ENCODE measurements around the gene ALX4. TPM values are rescaled to one million over a fixed set of nuclear protein-coding genes. Genes with fewer than 3 reads are reported as not detected.

ALX4 gene
- total and polyA plus RNA-seq, 9 of the 15 experiments (the other 6 are each of a cell fraction or from before 2014, with no cell fraction given): 0.07 to 1.2 (median 0.33) TPM

- in situ Hi-C loops (cut with MboI): no loop called here
- POLR2A ChIA-PET: no interaction called here
- CTCF ChIA-PET (ENCODE audit: low intra/inter-chr PET ratio): no interaction called here
- no TSS peak for BruUV-seq (replicated peaks)
- H3K4me2 ChIP-seq (ENCODE audit: insufficient read depth, low read length): no peak overlapping the region
- TF ChIP-seq ZNF224 (CRISPR knock-in tag; IDR thresholded peaks at IDR 0.05): no peak
- TF ChIP-seq ZFP36 (IDR thresholded peaks at IDR 0.05; ENCODE audit: low read depth, low read length, partially characterized antibody): peak; percentile 71
- TF ChIP-seq FOXA1 (IDR thresholded peaks at IDR 0.05; ENCODE audit: borderline replicate concordance): no peak
- H3K27ac ChIP-seq (ENCODE audit: extremely low read depth, low read depth, low read length): no peak overlapping the region
- no peaks in the 10 kb centered on the region for H3K27me3 ChIP-seq (ENCODE audit: control insufficient read depth in 2 of 2, insufficient read depth in 2 of 2, low read length in 2 of 2)
- H3K9ac ChIP-seq (ENCODE audit: insufficient read depth in 1 of 2, low read depth in 2 of 2, low read length in 2 of 2): no peak overlapping the region
- no peaks in the 10 kb centered on the region for H3K9me3 ChIP-seq (replicated peaks; ENCODE audit: control insufficient read depth, insufficient read depth, low read depth, low read length)
- H3K4me1 ChIP-seq (replicated peaks in 1 of 2; ENCODE audit: control insufficient read depth in 2 of 2, insufficient read depth in 2 of 2, low read length in 2 of 2): peaks cover 7 to 8% of the 10 kb centered on the region in 2 experiments; a peak in 4 of 5 replicates
- H3K9me1 ChIP-seq (ENCODE audit: control insufficient read depth, insufficient read depth, low read length): no peaks in the 10 kb centered on the region
- no peaks in the 10 kb centered on the region for H3K36me3 ChIP-seq (ENCODE audit: control insufficient read depth, insufficient read depth, low read length)
- no peak for FAIRE-seq
- H3K79me2 ChIP-seq (ENCODE audit: control insufficient read depth, insufficient read depth, low read length): no peaks in the 10 kb centered on the region
- H2AFZ ChIP-seq (ENCODE audit: low read depth, low read length): no peak overlapping the region
- no peak overlapping the region for H3K4me3 ChIP-seq
- no peak for ATAC-seq
- H4K20me1 ChIP-seq (replicated peaks; ENCODE audit: control insufficient read depth, insufficient read depth, low read length): no peaks in the 10 kb centered on the region
- WGBS (ENCODE audit: insufficient coverage, low coverage, missing lambda C conversion rate): 17% methylated on average over 3 of the region's 3 CpGs
- no peak for DNase-seq (ENCODE audit: extremely low read depth in 1 of 4, low spot score in 3 of 4)
- intact Hi-C loops (cut with micrococcal nuclease): no loop called here
These were observed 39.4 kb upstream of the ALX4 start for GRCh38 chr11:44349328-44349727.

GRCh38 chr11:44348721-44349120 lies 38.8 kb upstream of the ALX4 start:
- in situ Hi-C loops (cut with MboI) (no loop called here), intact Hi-C loops (cut with micrococcal nuclease) (no loop called here)
- H3K9me1 ChIP-seq (ENCODE audit: control insufficient read depth, insufficient read depth, low read length): no peaks in the 10 kb centered on the region
- no peaks in the 10 kb centered on the region for H4K20me1 ChIP-seq (replicated peaks; ENCODE audit: control insufficient read depth, insufficient read depth, low read length)
- POLR2A ChIA-PET: no interaction called here
- no peak for ATAC-seq
- no peaks in the 10 kb centered on the region for H3K79me2 ChIP-seq (ENCODE audit: control insufficient read depth, insufficient read depth, low read length)
- H3K36me3 ChIP-seq (ENCODE audit: control insufficient read depth, insufficient read depth, low read length): no peaks in the 10 kb centered on the region
- WGBS (ENCODE audit: insufficient coverage, low coverage, missing lambda C conversion rate): 31% methylated on average over 10 of the region's 10 CpGs
- no peak for FAIRE-seq
- no peak overlapping the region for H3K4me3 ChIP-seq
- no TSS peak for BruUV-seq (replicated peaks)
- no peak overlapping the region for H2AFZ ChIP-seq (ENCODE audit: low read depth, low read length)
- no peak overlapping the region for H3K27ac ChIP-seq (ENCODE audit: extremely low read depth, low read depth, low read length)
- DNase-seq (ENCODE audit: extremely low read depth in 1 of 4, low spot score in 3 of 4): no peak
- peaks cover 7 to 8% of the 10 kb centered on the region in 2 experiments; a peak in 4 of 5 replicates for H3K4me1 ChIP-seq (replicated peaks in 1 of 2; ENCODE audit: control insufficient read depth in 2 of 2, insufficient read depth in 2 of 2, low read length in 2 of 2)
- H3K27me3 ChIP-seq (ENCODE audit: control insufficient read depth in 2 of 2, insufficient read depth in 2 of 2, low read length in 2 of 2): no peaks in the 10 kb centered on the region
- CTCF ChIA-PET (ENCODE audit: low intra/inter-chr PET ratio): no interaction called here
- H3K9me3 ChIP-seq (replicated peaks; ENCODE audit: control insufficient read depth, insufficient read depth, low read depth, low read length): no peaks in the 10 kb centered on the region
- H3K9ac ChIP-seq (ENCODE audit: insufficient read depth in 1 of 2, low read depth in 2 of 2, low read length in 2 of 2): no peak overlapping the region
- no peak overlapping the region for H3K4me2 ChIP-seq (ENCODE audit: insufficient read depth, low read length)
- TF ChIP-seq PURB (CRISPR knock-in tag; IDR thresholded peaks at IDR 0.05; ENCODE audit: low read depth) (no peak), FOXP1 (CRISPR knock-in tag; IDR thresholded peaks at IDR 0.05) (no peak), ZBTB1 (CRISPR knock-in tag; IDR thresholded peaks at IDR 0.05; ENCODE audit: borderline replicate concordance, low read depth) (no peak), HSF4 (CRISPR knock-in tag; IDR thresholded peaks at IDR 0.05; ENCODE audit: borderline replicate concordance) (no peak), POU5F1 (IDR thresholded peaks at IDR 0.05; ENCODE audit: borderline replicate concordance, low read depth, low read length, partially characterized antibody) (no peak), NR1H2 (CRISPR knock-in tag; IDR thresholded peaks at IDR 0.05) (no peak), ZNF561 (CRISPR knock-in tag; conservative IDR thresholded peaks at IDR 0.05) (no peak), HMBOX1 (IDR thresholded peaks at IDR 0.05) (no peak), ZC3H8 (IDR thresholded peaks at IDR 0.05) (no peak), IFI16 (CRISPR knock-in tag; IDR thresholded peaks at IDR 0.05) (no peak), RBM14 (IDR thresholded peaks at IDR 0.05; ENCODE audit: borderline replicate concordance, insufficient read depth, low read depth, low read length) (no peak), NONO (IDR thresholded peaks at IDR 0.05; ENCODE audit: low read depth in 2 of 2, low read length in 1 of 2) (no peak), FOXK2 (conservative IDR thresholded peaks at IDR 0.05 in 1 of 2, IDR thresholded peaks at IDR 0.05 in 1 of 2; ENCODE audit: low read depth in 2 of 2) (no peak)
